K562 (cell line): Measurements from ENCODE around the gene SGMS1. TPM values are rescaled to one million over a fixed set of nuclear protein-coding genes. Genes with fewer than 3 reads are reported as not detected.

Experiments used
- ARNT ChIP-seq, 2 experiments: fragments of 450-650 bp; IDR thresholded peaks; 2 replicates each; pipeline ENCODE4 v1.6.1; 2016; ENCODE audit warnings: mild to moderate bottlenecking in 1 of 2
- BCLAF1 ChIP-seq, 2 experiments: fragments of 450-650 bp in 1 of 2; IDR thresholded peaks; 2 replicates each; pipeline ENCODE4 v1.6.1; 2011 to 2017; ENCODE audit warnings: low read depth in 2 of 2, antibody characterized with exemption in 1 of 2, borderline replicate concordance in 1 of 2, low read length in 1 of 2, mild to moderate bottlenecking in 1 of 2, mixed read lengths in 1 of 2; ENCODE audit not compliant: control insufficient read depth in 1 of 2
- CREB3 ChIP-seq: fragments of 450-650 bp; conservative IDR thresholded peaks from 2 replicates; pipeline ENCODE4 v1.6.1; 2016; ENCODE audit warnings: missing genetic modification characterization, low read depth, mild to moderate bottlenecking, missing compliant biosample characterization, moderate library complexity
- GABPB1 ChIP-seq: sonication (generic); formaldehyde crosslinking; IDR thresholded peaks from 2 replicates; pipeline ENCODE4 v1.8.0; 2022; ENCODE audit warnings: mild to moderate bottlenecking, missing genetic modification reagents
- GTF2F1 ChIP-seq: IDR thresholded peaks from 2 replicates; pipeline ENCODE4 v1.6.1; 2011; ENCODE audit warnings: low read depth, low read length, improper control_type of control experiment
- HMBOX1 ChIP-seq: sonication (generic); IDR thresholded peaks from 2 replicates; pipeline ENCODE4 v1.6.1; 2016
- SRSF3 ChIP-seq: fragments of 200-400 bp; formaldehyde crosslinking; IDR thresholded peaks from 2 replicates; pipeline ENCODE4 v1.6.1; 2016; ENCODE audit warnings: mild to moderate bottlenecking, low read length, moderate library complexity; ENCODE audit not compliant: insufficient read depth
- TAL1 ChIP-seq: fragments of 450-650 bp; IDR thresholded peaks from 2 replicates; pipeline ENCODE4 v1.6.1; 2016; ENCODE audit warnings: mild to moderate bottlenecking
- VEZF1 ChIP-seq: fragments of 200-800 bp; sonication (Bioruptor generic); IDR thresholded peaks from 2 replicates; pipeline ENCODE4 v1.6.1; 2017; ENCODE audit warnings: missing genetic modification characterization, missing compliant biosample characterization
- XRCC3 ChIP-seq: fragments of 450-650 bp; IDR thresholded peaks from 2 replicates; pipeline ENCODE4 v1.6.1; 2017; ENCODE audit warnings: mild to moderate bottlenecking, moderate library complexity
- ZKSCAN3 ChIP-seq: fragments of 250-450 bp; sonication (Bioruptor Pico); IDR thresholded peaks from 2 replicates; pipeline ENCODE4 v1.4.0; 2020
- ZNF184 ChIP-seq: sonication (generic); formaldehyde crosslinking; IDR thresholded peaks from 2 replicates; pipeline ENCODE4 v1.5.0; 2020; ENCODE audit warnings: missing genetic modification reagents
- ZNF253 ChIP-seq: fragments of 250-450 bp; sonication (Bioruptor Pico); conservative IDR thresholded peaks from 2 replicates; pipeline ENCODE4 v1.6.1; 2021; ENCODE audit warnings: mild to moderate bottlenecking
- ZNF740 ChIP-seq, 3 experiments: fragments of 200-800 bp in 1 of 3; sonication (Bioruptor generic) in 1 of 3; sonication (generic) in 1 of 3; formaldehyde crosslinking in 1 of 3; IDR thresholded peaks; 2 replicates each; pipeline versions ENCODE4 v1.6.1 to v1.8.0; 2016 to 2022; ENCODE audit warnings: mild to moderate bottlenecking in 2 of 3, missing compliant biosample characterization in 2 of 3, missing genetic modification characterization in 2 of 3, missing genetic modification reagents in 1 of 3
- polyA plus RNA-seq, 8 experiments: library from polyadenylated mRNA; depleted of rRNA in 4 of 8; stranded (reverse) in 5 of 8; unstranded in 3 of 8; fragments of >200 nt; fragmentation: Nextera tagmentation in 2 of 8; fragmentation: Illumina TruSeq in 1 of 8; extraction: Ambion mirVana in 2 of 8; extraction: Trizol in 1 of 8; gene quantifications; 2 replicates each; pipeline versions ENCODE4 v1.2.1 to v1.2.3, GENCODE V29; 2011 to 2014; ENCODE audit warnings: inconsistent platforms in 1 of 8, missing spikeins in 1 of 8
- total RNA-seq, 7 experiments: library from RNA; depleted of rRNA in 6 of 7; stranded (reverse); fragments of >200 nt in 6 of 7; fragmentation: Illumina TruSeq in 2 of 7; extraction: Trizol in 2 of 7; gene quantifications; 2 replicates each; pipeline versions ENCODE4 v1.2.1 to v1.2.3, GENCODE V29; 2011 to 2021; ENCODE audit warnings: low replicate concordance in 1 of 7

Gene SGMS1
- total and polyA plus RNA-seq, 9 of the 15 experiments (the other 6 are each of a cell fraction or from before 2014, with no cell fraction given): 22.6 to 232 (median 82.2) TPM

- TF ChIP-seq VEZF1 (CRISPR knock-in tag) (peak; percentile 48), ARNT (IDR thresholded peaks at IDR 0.05) (peak; percentile 76 to 90), GTF2F1 (no peak), GABPB1 (CRISPR knock-in tag) (peak; percentile 53), XRCC3 (no peak), CREB3 (tag) (peak; percentile 77; the same call in 1 of the 2 replicates), ZNF253 (CRISPR knock-in tag) (no peak), TAL1 (peak; percentile 89), BCLAF1 (IDR thresholded peaks at IDR 0.05; ENCODE audit: borderline replicate concordance in 1 of 2, control insufficient read depth in 1 of 2, low read depth in 2 of 2, low read length in 1 of 2) (peak in 1 of 2 experiments; percentile 77; a peak in 2 of 4 replicates), ZNF184 (CRISPR knock-in tag) (no peak), HMBOX1 (peak; percentile 100), ZNF740 (CRISPR knock-in tag; IDR thresholded peaks at IDR 0.05) (no peak), ZNF740 (tag; IDR thresholded peaks at IDR 0.05) (no peak), ZKSCAN3 (CRISPR knock-in tag) (no peak), SRSF3 (no peak)
These were observed 45.9 kb downstream of the SGMS1 start (continued) for GRCh38 chr10:50577681-50578350.
